ENCODE measurements around the gene SERTAD4. TPM values are rescaled to one million over a fixed set of nuclear protein-coding genes. Genes with fewer than 3 reads are reported as not detected.

Gene SERTAD4
- total RNA-seq, 1 donor from 2014 or later, result 4.6 TPM

GRCh38 chr1:210254298-210254697, 21.7 kb downstream of the SERTAD4 start:
- Histone ChIP-seq H3K36me3 (no peaks in the 10 kb centered on the region), H3K27ac (replicated peaks) (no peak overlapping the region), H3K9me3 (replicated peaks) (no peaks in the 10 kb centered on the region), H3K4me1 (peaks cover 27% of the 10 kb centered on the region), H3K4me3 (no peak overlapping the region), H3K27me3 (ENCODE audit: low read depth) (peaks cover 36% of the 10 kb centered on the region)
- intact Hi-C loops (cut with micrococcal nuclease), result no loop called here
- TF ChIP-seq, protein P1, sequence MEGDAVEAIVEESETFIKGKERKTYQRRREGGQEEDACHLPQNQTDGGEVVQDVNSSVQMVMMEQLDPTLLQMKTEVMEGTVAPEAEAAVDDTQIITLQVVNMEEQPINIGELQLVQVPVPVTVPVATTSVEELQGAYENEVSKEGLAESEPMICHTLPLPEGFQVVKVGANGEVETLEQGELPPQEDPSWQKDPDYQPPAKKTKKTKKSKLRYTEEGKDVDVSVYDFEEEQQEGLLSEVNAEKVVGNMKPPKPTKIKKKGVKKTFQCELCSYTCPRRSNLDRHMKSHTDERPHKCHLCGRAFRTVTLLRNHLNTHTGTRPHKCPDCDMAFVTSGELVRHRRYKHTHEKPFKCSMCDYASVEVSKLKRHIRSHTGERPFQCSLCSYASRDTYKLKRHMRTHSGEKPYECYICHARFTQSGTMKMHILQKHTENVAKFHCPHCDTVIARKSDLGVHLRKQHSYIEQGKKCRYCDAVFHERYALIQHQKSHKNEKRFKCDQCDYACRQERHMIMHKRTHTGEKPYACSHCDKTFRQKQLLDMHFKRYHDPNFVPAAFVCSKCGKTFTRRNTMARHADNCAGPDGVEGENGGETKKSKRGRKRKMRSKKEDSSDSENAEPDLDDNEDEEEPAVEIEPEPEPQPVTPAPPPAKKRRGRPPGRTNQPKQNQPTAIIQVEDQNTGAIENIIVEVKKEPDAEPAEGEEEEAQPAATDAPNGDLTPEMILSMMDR (IDR thresholded peaks at IDR 0.05; ENCODE audit: borderline replicate concordance), result no peak
- DNase-seq, result no peak

DNA sequence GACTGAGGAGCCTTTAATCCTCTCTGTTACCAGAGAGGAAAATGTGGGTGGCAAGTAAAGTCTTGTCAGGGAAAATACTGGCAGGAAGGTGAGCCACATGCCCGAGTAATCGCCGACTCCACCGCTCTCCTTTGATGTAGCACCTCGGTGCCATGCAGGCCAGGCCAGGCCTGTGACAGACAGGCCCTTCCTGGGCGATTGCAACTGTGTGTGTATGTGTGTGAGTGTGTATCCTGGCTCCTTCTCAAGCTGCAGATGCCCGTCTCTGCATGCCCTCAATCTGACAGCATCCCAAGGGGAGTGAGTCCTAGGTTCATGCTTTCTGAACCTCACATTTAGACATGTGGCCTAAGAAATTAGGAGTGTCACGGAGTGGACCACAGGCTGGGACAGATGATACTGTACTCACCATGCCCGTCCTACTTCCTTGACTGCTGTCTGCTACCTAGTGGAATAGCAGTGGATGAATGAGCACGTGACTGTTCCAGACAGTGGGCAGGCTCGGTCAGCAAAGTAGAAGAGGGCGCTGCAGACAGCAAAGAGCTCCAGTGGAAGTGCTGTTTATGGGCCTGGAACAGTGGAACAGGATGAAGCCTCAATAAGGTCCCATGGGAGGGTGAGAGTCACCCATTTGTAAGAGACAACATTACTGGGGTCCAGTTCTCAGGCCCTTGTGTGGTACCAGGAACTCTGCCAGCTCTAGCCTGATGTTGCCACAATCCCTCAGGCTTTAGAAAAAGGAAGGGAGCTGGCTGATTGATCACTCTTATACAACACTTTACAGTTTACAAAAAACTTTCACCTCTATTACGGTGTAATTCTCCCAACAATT, 25.3 kb downstream of the SERTAD4 start:
- H3K4me1 ChIP-seq, result peaks cover 30% of the 10 kb centered on the region
- no peak overlapping the region for H3K27ac ChIP-seq (replicated peaks)
- no peaks in the 10 kb centered on the region for H3K9me3 ChIP-seq (replicated peaks)
- H3K27me3 ChIP-seq (ENCODE audit: low read depth), result peaks cover 20% of the 10 kb centered on the region
- no peaks in the 10 kb centered on the region for H3K36me3 ChIP-seq
- intact Hi-C loops (cut with micrococcal nuclease), result no loop called here
- H3K4me3 ChIP-seq, result no peak overlapping the region
- DNase-seq, result no peak
- TF ChIP-seq, protein P1 (IDR thresholded peaks at IDR 0.05; ENCODE audit: borderline replicate concordance), result no peak

DNA sequence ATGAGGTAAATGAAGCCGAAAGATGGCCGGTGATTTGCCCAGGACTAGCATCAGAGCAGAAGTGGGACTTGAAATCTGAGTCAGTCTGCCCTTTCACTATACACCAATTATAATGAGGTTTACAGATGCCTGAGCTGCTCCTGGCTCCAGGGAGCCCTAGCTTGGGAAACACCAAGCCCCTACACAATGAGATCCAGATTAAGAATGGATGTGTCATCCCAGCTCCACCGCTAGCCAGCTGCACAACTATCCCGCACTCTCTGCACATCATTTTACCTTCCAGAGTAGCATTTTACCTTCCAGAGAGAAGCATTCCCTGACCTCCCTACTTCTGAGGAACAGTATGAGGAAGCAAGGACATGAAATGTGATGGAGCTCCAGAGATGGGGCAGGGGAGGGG, 27.0 kb downstream of the SERTAD4 start:
- intact Hi-C loops (cut with micrococcal nuclease), result no loop called here
- peaks cover 4% of the 10 kb centered on the region for H3K27me3 ChIP-seq (ENCODE audit: low read depth)
- H3K4me1 ChIP-seq, result peaks cover 33% of the 10 kb centered on the region
- no peaks in the 10 kb centered on the region for H3K9me3 ChIP-seq (replicated peaks)
- TF ChIP-seq, protein P1 (IDR thresholded peaks at IDR 0.05; ENCODE audit: borderline replicate concordance), result no peak
- no peaks in the 10 kb centered on the region for H3K36me3 ChIP-seq
- no peak for DNase-seq
- peak overlapping the region; percentile 56 for H3K27ac ChIP-seq (replicated peaks)
- no peak overlapping the region for H3K4me3 ChIP-seq

- Histone ChIP-seq H3K4me1 (peaks cover 34% of the 10 kb centered on the region), H3K9me3 (replicated peaks) (no peaks in the 10 kb centered on the region), H3K27me3 (ENCODE audit: low read depth) (no peaks in the 10 kb centered on the region), H3K27ac (replicated peaks) (peak overlapping the region; percentile 56), H3K4me3 (no peak overlapping the region), H3K36me3 (no peaks in the 10 kb centered on the region)
- TF ChIP-seq, protein P1 (IDR thresholded peaks at IDR 0.05; ENCODE audit: borderline replicate concordance), result no peak
- no peak for DNase-seq
- intact Hi-C loops (cut with micrococcal nuclease), result no loop called here
These were observed 27.5 kb downstream of the SERTAD4 start for GRCh38 chr1:210260096-210260495.

GRCh38 chr1:210262167-210262896, 29.7 kb downstream of the SERTAD4 start:
- H3K4me3 ChIP-seq, result no peak overlapping the region
- H3K27ac ChIP-seq (replicated peaks), result peak overlapping the region; percentile 81
- TF ChIP-seq, protein P1 (IDR thresholded peaks at IDR 0.05; ENCODE audit: borderline replicate concordance), result no peak
- peaks cover 44% of the 10 kb centered on the region for H3K4me1 ChIP-seq
- peaks cover 13% of the 10 kb centered on the region for H3K27me3 ChIP-seq (ENCODE audit: low read depth)
- no peaks in the 10 kb centered on the region for H3K9me3 ChIP-seq (replicated peaks)
- no peaks in the 10 kb centered on the region for H3K36me3 ChIP-seq
- intact Hi-C loops (cut with micrococcal nuclease), result no loop called here
- DNase-seq, result peak; percentile 55

Data from left ventricle myocardium inferior (tissue), 1 donor.